Measurements from ENCODE around the gene HBE1. TPM values are rescaled to one million over a fixed set of nuclear protein-coding genes. Genes with fewer than 3 reads are reported as not detected.

The HBE1 gene
- total RNA-seq, 2 donors from 2014 or later = not detected

DNA sequence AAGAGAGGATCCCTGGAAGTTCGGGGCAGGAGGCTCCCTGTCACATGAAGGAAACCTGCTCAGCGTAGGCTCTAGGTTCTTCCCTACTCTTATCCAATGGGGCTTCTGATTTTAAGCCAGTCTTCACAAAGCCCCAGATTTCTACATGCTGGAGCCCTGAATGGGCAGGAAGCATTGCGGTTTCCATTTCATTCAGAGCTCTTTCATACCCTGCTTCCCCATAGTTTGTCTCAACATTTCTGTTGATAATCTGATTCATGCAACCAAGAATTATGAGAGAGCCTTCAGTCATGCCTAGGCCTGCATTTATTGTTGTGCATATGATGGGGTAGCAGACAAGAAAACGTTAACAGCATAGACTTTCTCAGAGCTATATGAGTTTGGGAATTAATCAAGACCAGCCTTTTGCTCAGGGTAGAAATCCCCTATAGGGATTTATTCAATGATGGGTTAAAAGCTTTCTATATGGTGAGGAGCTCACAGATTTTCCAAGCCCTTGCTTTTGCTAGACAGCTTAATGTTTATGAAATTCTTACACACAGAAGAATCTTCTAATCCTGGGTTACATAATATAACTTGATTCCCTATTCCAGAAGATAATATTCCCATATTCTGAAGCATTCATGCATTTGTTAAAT, 16.1 kb upstream of the HBE1 start:
- Histone ChIP-seq H3K27me3 (replicated peaks; ENCODE audit: insufficient read depth) (no peaks in the 10 kb centered on the region), H3K27ac (no peak overlapping the region), H3K4me3 (no peak overlapping the region), H3K9me3 (no peaks in the 10 kb centered on the region), H3K36me3 (no peaks in the 10 kb centered on the region), H3K4me1 (ENCODE audit: control insufficient read depth in 1 of 2, low read depth in 2 of 2) (no peaks in the 10 kb centered on the region)
- DNase-seq (ENCODE audit: low spot score) (no peak), ATAC-seq (ENCODE audit: insufficient number of reproducible peaks, low FRiP score, low read depth) (no peak)
- TF ChIP-seq, protein P1, sequence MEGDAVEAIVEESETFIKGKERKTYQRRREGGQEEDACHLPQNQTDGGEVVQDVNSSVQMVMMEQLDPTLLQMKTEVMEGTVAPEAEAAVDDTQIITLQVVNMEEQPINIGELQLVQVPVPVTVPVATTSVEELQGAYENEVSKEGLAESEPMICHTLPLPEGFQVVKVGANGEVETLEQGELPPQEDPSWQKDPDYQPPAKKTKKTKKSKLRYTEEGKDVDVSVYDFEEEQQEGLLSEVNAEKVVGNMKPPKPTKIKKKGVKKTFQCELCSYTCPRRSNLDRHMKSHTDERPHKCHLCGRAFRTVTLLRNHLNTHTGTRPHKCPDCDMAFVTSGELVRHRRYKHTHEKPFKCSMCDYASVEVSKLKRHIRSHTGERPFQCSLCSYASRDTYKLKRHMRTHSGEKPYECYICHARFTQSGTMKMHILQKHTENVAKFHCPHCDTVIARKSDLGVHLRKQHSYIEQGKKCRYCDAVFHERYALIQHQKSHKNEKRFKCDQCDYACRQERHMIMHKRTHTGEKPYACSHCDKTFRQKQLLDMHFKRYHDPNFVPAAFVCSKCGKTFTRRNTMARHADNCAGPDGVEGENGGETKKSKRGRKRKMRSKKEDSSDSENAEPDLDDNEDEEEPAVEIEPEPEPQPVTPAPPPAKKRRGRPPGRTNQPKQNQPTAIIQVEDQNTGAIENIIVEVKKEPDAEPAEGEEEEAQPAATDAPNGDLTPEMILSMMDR (IDR thresholded peaks at IDR 0.05) = no peak

DNA sequence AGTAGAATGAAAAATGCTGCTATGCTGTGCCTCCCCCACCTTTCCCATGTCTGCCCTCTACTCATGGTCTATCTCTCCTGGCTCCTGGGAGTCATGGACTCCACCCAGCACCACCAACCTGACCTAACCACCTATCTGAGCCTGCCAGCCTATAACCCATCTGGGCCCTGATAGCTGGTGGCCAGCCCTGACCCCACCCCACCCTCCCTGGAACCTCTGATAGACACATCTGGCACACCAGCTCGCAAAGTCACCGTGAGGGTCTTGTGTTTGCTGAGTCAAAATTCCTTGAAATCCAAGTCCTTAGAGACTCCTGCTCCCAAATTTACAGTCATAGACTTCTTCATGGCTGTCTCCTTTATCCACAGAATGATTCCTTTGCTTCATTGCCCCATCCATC, 14.9 kb upstream of the HBE1 start:
- no peaks in the 10 kb centered on the region for H3K36me3 ChIP-seq
- H3K27ac ChIP-seq = no peak overlapping the region
- no peaks in the 10 kb centered on the region for H3K27me3 ChIP-seq (replicated peaks; ENCODE audit: insufficient read depth)
- no peak for ATAC-seq (ENCODE audit: insufficient number of reproducible peaks, low FRiP score, low read depth)
- H3K4me3 ChIP-seq = no peak overlapping the region
- TF ChIP-seq, protein P1 (IDR thresholded peaks at IDR 0.05) = no peak
- no peak for DNase-seq (ENCODE audit: low spot score)
- no peaks in the 10 kb centered on the region for H3K9me3 ChIP-seq
- no peaks in the 10 kb centered on the region for H3K4me1 ChIP-seq (ENCODE audit: control insufficient read depth in 1 of 2, low read depth in 2 of 2)

DNA sequence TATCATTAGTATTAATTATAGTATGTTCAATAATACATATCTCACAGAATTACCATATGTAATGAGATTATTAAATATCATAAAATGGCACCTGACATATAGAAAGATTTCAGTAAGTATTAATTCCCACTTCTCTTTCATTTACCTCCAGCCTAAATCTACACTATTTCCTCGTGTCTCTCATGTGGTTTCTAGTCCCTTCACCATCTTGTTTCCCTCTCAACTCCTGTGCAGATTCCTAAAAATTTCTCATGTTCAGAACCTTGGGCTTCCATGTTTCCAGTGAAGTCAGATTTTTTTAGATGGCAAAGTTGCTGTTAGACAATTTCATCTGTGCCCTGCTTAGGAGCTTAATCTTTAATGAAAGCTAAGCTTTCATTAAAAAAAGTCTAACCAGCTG, 14.1 kb upstream of the HBE1 start:
- DNase-seq (ENCODE audit: low spot score) (no peak), ATAC-seq (ENCODE audit: insufficient number of reproducible peaks, low FRiP score, low read depth) (no peak)
- H3K4me1 ChIP-seq (ENCODE audit: control insufficient read depth in 1 of 2, low read depth in 2 of 2) = no peaks in the 10 kb centered on the region
- TF ChIP-seq, protein P1 (IDR thresholded peaks at IDR 0.05) = no peak
- H3K9me3 ChIP-seq = no peaks in the 10 kb centered on the region
- H3K4me3 ChIP-seq = no peak overlapping the region
- no peaks in the 10 kb centered on the region for H3K27me3 ChIP-seq (replicated peaks; ENCODE audit: insufficient read depth)
- no peaks in the 10 kb centered on the region for H3K36me3 ChIP-seq
- H3K27ac ChIP-seq = no peak overlapping the region

DNA sequence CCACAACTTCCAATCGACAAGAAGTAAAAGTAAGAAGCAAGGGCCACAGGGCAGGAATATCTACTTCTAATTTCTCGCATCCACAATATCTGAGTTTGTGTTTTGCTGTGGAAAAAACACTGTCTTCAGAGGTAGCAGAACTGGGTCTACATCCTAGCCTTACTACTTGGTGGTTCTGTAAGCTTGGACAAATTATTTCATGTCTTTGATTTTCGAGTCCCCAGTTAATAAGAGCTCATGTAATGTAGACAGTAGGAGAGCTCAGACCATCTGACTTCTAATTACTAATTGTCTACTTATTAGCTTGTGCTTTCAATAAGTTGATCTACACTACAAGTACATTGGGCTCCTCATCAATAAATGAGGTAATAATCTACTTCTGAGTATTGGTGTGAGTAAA, 13.3 kb upstream of the HBE1 start:
- Histone ChIP-seq H3K4me3 (no peak overlapping the region), H3K36me3 (no peaks in the 10 kb centered on the region), H3K27me3 (replicated peaks; ENCODE audit: insufficient read depth) (no peaks in the 10 kb centered on the region), H3K4me1 (ENCODE audit: control insufficient read depth in 1 of 2, low read depth in 2 of 2) (no peaks in the 10 kb centered on the region), H3K9me3 (no peaks in the 10 kb centered on the region), H3K27ac (no peak overlapping the region)
- no peak for ATAC-seq (ENCODE audit: insufficient number of reproducible peaks, low FRiP score, low read depth)
- no peak for DNase-seq (ENCODE audit: low spot score)
- TF ChIP-seq, protein P1 (IDR thresholded peaks at IDR 0.05) = no peak

DNA sequence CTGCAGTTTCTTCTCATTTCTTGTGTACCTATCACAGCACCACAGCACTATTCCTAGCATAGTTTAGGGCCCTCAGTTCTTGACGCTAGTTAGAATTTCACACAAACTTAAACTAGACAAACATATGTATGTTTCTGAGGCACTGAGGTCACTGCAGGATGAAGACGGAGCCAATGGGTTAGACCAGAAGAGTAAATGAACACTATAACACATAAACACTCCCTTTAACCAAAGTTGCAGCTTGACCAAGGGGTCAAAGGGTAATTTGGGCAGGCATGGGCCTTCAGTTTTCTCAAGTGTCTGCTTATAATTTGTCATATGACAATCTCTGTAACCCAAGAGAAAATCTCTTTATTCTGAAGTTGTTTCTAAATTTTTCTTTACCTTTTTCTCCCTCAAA, 12.9 kb upstream of the HBE1 start:
- H3K27me3 ChIP-seq (replicated peaks; ENCODE audit: insufficient read depth) = no peaks in the 10 kb centered on the region
- H3K4me3 ChIP-seq = no peak overlapping the region
- no peak overlapping the region for H3K27ac ChIP-seq
- no peaks in the 10 kb centered on the region for H3K4me1 ChIP-seq (ENCODE audit: control insufficient read depth in 1 of 2, low read depth in 2 of 2)
- ATAC-seq (ENCODE audit: insufficient number of reproducible peaks, low FRiP score, low read depth) (no peak), DNase-seq (ENCODE audit: low spot score) (no peak)
- no peaks in the 10 kb centered on the region for H3K36me3 ChIP-seq
- no peaks in the 10 kb centered on the region for H3K9me3 ChIP-seq
- TF ChIP-seq, protein P1 (IDR thresholded peaks at IDR 0.05) = no peak
